Stimulated activated naive CD8-positive, alpha-beta T cell treated with anti-CD3 and anti-CD28 coated beads, Interleukin-15, Interleukin-2, amounts not matched to agents 100 U/mL and 50 U/mL, for 24 hours (primary cell): ENCODE measurements around the gene EN1.

Experiments
- ATAC-seq: fragments of 150-1000 bp; cut with Tn5 transposase; one replicate; pipeline ENCODE4 v1.10.0; 2021
- DNase-seq: peaks from one replicate; pipeline ENCODE4 v3.0.0; 2021

EN1 gene

DNA sequence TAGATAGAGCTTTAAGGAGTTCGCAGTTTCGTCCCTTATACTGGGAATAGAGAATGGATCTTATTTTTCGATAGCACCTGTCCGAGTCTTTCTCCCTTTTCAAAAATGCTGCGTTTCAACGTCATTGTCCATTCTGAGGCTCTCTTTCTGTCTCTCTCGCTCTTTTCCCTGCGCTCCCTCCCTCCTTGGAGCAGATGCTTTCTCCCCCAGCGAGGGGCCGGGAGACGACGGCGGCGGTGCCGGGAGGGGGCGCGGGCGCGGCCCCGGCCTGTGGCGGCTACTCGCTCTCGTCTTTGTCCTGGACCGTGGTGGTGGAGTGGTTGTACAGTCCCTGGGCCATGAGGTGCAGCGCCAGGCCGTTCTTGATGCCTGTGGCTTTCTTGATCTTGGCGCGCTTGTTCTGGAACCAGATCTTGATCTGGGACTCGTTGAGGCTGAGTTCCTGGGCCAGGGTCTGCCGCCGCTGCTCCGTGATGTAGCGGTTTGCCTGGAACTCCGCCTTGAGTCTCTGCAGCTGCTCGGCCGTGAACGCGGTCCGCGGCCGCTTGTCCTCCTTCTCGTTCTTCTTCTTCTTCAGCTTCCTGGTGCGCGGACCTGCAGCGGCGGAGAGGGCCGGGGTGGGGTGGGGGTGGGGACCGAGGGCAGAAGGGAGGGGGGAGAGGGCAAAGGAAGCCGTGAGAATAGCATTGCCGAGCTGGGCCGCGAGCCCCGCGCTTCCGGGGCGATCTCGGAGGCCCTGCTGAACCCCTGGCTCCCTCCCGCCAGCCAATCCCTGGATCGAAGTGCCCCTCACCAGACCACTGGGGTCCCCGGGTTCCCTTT, 4.6 kb downstream of the EN1 start:
- no peak for DNase-seq

DNA sequence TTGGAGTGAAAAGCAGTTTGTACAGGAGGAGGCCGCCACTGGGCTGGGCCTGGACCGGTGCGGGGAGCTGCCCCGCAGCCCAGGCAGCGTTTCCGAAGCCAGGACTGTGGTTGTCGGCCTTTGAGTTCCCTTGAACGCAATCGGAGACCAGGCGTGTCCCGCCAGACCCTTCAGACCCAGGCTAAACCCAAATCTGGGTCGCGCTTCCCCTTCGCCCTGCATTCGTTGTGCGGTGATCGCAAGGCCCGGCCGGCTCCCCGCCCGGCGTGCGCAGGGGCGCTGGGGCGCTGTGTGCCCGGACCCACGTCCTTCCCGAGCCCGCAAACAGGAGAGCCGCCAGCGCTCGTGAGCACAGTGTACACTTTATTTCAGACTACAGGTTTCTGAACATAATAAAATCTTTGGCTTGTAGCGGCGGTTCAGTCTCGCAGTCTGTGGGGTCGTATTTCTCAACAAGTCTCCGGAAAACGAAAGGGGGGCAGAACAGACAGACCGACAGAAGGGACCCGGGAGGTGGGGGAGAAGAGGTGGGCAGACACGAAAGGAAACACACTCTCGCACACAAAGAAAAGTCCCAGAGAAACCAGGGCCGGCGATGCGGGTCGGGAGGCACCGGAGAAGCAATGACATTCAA, 5.5 kb downstream of the EN1 start:
- no peak for ATAC-seq
- DNase-seq = no peak

More for the DNA sequence above, 4.6 kb downstream of the EN1 start:
- ATAC-seq = no peak

DNA sequence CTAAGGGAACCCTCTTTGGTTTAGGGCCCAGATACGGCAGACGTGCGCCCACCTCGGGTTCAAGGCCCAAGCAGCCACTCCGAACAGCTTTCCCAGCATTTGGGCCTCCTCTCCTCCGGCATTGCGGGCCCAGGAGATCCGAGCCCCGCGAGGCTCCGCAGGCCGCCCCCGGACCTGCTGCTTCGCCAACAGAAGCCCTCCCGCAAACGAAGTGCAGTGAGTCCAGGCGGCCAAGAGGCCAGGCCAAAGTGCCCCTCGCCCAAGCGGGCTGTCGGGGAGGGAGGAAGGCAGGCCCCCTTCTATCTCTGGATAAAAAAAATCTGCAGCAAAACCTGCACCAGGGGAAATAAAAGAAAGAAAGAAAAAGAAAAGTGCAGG, 6.0 kb downstream of the EN1 start:
- DNase-seq (no peak), ATAC-seq (no peak)

DNA sequence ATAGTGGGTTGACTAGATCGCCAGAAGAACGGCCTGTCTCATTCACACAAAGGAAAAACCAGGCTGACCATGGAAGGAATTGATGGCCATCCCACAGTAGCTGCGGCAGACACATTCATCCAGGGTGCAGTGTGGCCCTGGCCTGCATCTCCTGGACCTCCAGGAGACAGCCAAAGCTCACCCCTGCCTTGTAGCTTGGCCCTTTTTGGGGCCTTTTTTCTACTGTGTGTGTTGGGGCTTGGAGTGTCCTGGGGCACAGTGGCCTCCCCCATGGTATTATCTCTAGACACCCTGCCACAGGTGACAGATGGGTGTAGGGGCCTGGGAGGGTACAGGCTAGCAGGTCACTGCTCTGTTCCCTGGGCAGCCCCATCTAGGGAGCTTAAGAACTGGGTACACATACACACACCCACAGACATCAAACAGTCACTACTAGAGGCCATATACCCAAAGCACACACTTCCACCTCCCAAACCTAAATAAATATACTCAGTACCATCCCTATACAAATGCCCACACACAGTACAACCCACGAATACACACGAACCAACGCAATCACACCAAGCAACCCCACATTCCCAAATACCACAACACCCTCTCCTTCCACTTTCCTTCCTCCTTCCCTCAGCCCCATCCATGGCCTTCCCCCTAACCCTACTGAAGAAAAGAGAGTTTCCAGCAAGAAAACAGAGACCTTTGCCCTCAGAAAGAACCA, 8.6 kb downstream of the EN1 start:
- ATAC-seq (no peak), DNase-seq (no peak)

DNA sequence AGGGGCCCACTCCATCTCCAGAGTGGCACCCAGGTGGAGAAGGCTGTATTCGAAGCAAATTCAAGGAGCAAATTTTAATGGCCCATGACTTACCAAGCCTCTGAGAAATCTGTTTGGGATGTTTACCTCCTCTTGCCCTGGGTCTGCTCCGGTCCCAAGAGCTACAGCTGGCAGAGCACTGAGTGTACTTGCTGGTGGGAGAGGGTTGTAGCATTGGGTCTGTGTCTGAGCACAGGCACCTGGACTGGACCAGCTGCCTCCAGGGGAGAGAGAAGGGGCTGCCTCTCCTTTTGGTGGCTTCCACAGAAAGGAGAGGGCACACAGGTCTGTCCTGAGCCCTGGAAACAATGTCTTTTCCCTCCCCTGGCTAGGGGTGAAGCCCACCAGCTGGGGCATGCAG, 9.8 kb downstream of the EN1 start:
- DNase-seq (no peak), ATAC-seq (no peak)

DNA sequence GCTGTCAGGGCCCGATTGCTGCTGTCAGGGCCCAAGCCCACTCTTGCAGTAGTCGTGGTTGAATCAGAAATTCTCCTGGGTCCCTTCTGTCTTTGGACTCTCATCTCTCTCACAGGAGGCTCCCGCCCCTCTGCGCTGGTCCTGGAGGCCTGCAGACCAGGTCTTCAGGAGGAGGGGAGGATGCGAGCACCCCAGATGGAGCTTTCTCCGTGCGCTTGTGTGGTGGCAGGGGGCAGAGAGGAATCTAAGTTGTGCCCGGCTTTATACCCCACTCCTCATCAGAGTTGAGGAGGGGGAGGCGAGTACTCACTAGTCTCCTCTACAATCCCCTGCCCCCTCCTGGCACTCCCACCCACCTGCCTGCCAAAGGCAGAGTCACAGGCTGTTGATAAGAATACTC, 10.4 kb downstream of the EN1 start:
- no peak for ATAC-seq
- no peak for DNase-seq

DNA sequence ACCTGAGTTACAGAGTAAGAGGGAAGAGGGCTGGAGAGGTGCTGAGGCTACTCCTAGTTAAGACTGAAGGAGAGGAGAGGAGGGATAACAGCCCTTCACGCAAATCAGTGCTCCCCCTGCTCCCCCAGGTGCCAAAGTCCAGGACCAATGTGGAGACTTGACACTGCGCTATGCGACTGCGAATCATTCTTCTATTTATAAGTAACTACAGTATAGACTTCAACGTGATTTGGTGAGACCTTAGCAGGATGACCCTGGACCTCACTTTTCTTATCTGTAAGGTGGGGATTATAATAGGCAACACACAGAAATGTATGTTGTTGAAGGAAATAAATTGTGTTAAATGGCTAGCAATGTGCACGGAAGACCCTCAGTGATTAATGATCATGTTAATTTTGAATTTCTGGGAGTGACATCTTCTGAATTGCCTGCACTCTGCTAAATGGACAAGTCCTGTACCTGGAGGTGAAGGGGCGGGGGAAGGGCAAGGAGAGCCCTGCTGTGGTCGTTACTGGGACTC, 11.0 kb downstream of the EN1 start:
- DNase-seq (no peak), ATAC-seq (no peak)

DNA sequence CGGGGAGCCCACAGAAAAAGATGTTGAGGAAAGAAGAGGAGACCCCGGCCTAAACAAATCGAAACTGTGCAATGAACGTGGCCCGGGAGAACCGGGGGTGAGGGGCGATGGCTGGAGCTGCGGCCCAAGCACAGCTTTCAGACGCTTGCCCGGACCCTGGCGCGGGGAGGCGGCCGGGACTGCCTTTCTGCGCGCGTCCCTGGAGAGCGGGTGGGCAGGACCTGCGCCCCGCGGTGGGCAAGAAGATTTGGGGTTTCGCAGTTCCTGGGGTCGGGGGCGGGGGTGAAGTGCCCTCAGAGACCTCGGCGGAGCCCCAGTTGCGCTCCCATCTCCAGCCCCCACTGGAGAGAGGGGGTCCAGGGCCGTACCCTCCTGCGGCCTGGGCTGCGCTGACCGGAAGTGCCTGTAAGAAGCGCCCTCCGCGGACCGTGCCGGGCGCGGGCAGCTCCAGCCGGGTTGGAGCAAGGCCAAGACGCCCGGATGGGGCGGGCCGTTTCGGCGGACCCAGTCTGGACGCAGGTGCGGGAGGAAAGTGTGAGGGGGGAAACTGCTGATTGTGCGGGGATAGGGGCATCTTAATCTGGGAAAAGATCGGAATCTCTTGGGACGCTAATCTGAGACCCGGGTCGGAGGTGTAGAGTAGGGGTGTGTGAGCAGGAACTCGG, 11.6 kb downstream of the EN1 start:
- ATAC-seq = no peak
- no peak for DNase-seq

DNA sequence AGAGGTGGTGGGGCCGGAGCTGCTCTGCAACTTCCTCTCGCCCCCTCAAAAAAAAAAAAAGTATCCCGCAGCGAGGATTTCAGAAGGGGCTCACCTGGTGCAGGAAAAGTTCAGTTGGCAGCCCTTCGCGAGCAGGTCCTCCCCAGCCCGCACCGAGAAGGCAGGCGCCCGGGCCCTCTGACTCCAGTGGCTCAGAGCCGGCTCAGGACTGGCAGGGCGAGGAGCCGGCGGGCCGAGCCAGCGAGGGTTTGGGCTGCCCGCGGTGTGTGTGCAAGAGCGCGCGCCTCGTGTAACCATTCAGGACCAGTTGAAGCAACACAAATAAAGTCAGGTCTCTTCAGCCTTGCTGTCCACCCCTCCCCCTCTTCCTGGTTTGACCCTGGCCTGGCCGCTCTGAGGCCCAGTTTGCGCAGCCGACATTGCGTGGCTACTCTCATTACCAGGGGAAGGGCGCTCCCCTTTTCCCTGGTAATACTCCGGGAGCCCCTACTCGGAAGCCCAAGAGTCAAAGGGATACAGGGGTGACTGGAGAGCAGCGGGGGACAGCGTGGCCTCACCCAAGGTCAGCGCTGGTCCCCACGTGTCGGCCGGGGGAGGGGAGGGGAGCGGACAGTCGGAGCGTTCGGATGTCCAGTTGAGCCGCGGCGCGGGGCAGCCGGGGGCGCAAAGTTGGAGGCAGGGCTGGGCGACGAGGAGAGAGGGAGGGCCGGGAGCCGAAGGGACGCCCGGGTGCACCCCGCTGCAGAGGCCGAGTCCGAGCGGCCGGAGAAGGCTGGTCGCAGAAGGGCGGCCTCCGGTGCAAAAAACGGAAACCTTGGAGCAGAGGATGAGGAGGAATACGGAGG, 12.3 kb downstream of the EN1 start:
- DNase-seq = no peak
- ATAC-seq = no peak

DNA sequence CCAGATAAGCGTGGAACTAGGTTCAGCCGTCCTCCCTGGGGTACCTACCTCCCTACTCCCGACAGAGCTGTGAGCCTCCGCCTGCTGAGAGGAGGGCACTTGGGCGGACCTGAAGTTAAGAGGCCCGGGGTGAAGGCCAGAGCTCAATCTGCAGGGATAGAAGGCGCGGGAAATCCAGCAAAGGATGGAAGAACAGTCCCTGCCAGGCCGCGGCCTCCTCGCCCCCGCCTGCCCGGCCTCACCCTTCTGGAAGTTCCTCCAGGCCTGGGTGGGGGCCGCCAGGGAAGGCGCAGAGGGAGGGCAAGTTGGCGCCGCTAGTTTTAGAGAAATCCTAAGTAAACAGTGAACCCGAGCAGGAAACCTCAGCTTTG, 13.0 kb downstream of the EN1 start:
- no peak for DNase-seq

DNA sequence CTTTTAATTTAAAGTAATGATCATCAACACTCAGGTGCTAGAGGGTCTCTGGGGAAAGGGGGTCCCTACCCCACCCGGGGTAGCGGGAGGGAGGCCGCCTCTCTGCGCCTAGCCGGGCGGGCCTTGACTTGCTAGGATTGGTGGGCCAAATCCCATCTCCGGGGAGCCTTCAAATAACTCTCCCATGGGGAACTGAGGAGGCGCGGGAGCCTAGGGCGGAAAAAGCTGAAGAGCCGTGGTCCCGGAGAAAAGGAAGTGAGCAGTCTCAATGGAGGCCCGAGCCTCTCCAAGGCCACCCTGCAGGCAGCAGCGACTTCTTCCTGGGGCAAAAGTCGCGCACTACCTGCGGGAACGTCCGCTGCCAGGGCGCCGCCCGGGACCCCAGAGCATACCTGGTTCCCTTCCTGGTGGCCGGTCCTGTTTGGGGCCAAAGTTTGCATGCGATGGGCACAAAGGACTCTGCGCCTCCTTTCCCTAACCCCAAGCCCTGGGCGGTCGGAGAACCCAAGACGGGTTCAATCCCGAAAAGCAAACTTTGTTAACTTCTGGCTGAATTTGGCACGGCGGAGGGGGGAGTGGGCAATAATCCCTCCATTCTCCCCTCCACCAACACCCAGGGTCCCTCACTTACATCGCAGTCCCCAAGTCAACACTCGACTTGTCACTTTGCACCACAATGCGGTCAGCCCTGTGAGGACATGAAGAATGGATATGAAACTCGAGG, 13.6 kb downstream of the EN1 start:
- ATAC-seq (no peak), DNase-seq (no peak)

More for the DNA sequence above, 13.0 kb downstream of the EN1 start:
- ATAC-seq = no peak

DNA sequence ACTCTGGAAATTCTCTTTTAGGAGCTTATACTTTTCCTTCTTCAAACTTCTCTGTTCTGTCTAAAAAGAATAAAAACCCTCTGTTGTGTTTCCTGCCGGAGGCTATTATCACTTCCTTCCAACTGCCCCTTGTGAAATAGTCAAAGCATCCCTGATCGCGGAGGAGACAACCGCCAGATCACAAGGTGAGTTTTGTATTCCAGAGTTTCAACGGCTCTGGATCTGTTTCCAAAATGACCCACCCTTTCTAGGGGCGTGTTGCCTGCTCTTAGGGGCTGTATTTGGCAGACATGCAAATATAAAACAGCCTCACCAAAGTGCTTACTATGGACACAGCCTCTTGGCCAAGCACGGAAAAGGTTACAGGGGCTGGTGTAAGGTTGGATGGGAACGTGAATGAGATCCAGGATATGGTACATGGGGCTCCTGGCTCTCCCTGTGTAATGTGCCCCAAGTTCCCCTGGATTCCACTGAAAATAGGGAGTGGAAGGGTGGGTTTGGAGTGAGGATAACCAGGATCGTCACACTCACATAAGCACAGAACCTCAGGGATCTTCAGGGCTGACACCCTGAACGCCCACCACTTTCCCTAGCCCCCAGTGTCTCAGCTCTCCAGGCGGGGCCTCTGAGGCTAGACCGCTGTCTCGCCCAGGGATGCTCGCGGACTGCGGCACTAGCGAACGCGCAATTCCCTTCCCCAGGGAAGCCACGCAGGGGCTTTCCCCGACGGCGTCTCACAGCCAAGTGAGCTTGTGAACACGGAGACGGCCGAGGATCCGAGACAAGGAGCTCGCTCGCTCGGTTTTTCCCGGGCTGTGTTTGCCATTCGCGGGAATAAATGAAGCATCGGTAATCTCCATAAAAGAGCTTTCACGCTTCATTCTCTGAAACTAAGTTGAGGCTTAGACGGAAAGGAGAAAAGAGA, 14.4 kb downstream of the EN1 start:
- ATAC-seq = no peak
- no peak for DNase-seq

DNA sequence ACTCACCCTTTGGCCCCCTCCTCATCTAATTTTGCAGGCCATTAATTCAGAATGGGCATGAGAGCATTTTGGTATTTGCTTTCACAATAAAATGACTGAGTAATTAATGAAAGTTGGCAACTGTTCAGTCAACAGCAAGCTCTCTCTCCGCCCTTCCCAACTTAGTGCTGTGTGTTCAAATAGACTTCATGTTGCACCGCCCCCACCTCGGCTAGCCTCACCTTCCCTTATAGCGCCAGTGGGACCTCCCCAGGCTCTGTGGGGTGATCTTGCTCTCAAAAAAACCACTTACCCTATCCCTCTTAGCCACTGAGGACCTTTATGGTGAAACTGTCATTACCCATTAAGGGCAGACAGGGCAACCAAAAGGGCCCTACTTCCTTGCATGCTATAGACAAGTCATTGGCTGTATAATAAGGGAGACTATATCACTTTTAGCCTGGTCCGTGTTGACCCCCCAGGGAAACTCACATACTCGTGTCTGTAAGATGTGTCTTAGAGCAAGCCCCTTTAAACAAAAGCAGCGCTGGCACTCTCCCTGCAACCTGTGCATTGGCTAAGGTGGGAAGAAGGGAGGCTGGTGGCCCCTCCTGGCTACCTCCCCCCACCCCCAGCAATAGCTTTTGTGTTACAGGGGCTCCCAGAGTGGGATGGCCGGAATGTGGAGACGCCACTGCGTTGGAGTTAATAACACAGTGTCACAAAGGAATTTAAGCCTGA, 15.2 kb downstream of the EN1 start:
- ATAC-seq = no peak

DNA sequence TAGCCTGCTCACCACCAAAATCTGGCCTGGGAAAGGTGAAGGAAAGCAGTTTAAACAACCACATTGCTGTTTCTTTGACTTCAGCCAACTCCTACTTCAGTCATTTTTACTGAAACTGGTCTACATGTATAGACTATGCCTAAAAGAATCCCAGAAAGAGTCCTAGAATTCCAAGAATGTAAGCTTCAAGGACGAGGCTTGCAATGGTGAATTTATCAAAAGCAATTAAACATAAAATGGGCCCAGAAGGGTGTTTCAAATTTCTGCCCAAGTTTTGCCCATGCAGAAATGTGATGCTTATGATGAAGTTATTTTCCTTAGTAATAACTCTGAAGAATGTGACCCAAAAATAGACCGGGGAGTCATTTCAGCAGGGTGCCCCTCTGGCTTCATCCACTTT, 16.6 kb downstream of the EN1 start:
- DNase-seq (no peak), ATAC-seq (no peak)

More for the DNA sequence above, 15.2 kb downstream of the EN1 start:
- no peak for DNase-seq

DNA sequence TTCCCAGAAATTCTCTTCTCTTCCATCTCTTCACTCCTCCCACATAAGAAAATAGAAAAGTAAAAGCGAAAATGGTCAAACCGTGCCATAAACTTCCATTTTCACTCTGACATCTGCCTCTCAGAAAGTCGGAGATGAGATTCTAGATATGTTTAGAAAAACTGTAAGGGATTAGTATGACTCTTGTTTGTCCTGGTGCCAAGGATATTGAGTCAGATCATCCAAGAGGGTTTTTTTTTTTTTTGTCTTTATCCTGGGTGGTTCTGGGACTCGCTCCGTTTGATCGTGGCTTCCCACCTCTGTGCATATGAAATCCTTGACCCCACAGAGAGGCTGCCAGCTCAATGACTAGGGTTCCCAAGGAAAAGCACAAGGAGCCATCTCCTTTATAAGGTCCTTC, 17.3 kb downstream of the EN1 start:
- DNase-seq = no peak
- ATAC-seq = no peak

DNA sequence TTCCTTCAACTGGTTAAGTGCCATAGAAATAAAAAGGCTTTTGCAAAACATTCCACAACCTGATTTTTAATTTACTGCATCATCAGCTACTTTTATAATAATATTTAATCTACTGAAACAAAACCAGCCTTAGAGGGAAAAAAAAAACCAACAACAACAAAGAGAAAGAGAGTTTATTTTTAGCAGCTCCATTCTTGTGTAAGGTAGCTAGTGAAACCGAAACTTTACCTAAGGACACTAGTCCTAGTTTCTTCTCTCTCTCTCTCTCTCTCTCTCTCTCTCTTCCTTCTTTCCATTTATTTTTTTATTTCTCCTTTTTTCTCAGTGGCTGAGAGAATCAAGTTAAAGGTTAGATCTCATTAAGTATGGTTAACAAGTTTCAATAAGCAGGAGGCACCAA, 21.4 kb downstream of the EN1 start:
- DNase-seq = no peak
- no peak for ATAC-seq

DNA sequence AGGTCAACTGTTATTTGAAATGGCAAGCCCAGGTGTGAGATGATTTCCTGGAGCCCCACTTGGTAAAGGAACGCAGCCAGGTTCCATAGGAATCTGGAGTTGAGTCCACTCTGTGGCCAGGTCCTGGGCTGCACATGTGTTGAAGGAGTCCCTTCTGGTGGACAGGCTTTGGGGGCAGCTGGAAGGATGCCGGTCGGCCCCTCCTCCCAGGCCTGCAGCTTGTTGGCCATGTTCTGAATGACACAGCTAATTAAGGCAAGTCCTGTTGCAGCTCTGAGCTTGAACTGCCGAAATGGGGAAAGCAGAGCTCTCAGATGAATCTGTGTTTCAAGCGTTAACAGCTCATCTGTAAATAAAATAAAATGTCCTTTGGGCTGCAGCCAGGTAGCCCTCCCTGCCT, 23.8 kb downstream of the EN1 start:
- ATAC-seq (no peak), DNase-seq (no peak)

DNA sequence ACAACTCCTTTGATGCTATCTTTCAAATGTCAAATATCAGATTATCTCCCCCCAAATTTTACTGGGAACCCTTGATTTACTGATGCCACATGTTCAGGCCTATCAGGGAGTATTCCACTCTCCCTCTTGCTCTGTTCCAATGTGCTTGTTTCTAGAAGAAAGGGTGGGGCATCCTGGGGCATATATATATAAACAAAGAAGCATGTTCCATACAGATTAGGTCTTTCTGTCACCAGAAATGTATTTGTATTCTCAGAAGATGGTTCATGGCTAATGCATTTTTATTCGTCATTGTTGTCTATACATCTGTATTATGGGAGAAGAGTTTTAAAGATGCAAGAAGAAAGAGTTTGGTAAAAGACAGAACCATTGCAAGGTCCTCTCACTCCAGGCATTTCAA, 24.9 kb downstream of the EN1 start:
- DNase-seq (no peak), ATAC-seq (no peak)

DNA sequence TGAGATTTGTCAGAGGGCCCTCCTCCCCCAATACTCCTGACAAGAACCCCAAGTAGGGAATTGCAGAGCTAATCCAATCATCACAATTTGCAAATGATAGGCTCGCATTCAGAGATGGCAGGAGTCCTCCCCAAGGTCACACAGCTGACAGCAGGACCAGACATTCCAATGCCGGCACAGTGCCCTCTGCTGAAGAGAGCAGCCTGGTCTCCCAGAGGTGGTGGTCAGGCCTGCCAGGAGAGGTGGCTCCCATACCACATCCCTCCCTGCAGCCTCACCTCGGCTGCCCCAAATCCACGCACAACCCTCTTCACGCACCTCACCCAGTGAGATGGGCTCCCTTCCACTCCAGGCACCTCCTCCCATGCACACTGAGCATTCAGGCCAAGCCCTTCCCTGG, 25.4 kb downstream of the EN1 start:
- ATAC-seq (no peak), DNase-seq (no peak)
